ENCODE results near the gene RPRD1B.

DNA sequence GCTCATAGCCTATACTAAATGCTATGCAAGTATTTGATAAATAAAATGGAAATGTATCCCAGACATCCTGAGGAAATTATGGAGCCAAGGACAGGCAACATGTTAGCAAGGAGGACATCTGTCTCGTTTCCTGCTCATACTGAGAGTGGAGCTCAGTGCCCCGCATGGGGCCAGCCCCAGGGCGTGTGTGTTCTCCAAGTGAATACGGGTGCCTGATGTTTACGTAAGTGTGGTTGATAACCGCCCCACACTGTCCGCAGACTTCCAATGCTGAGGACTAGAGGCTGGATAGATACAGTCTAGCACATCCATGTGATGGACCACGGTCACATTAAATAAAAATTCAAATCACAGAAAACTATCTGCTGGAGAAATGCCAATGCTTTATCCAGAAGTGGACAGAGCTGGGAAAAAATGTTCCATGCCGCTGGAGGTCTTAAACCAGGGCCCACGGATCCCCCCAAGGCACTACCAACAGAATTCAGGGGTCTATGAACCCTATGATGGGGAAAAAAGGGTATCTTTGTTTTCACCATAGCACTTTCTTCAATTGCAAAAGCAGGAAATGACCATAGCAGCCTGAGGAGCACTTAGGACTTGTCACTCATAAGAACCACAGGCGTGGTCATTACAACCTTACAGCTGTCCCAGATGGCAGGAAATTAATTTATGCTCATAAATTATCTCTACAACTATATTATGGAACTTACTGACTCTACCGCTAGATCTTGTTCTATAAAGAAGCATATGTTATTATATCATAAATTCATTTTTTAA, 106.6 kb downstream of the RPRD1B start:
- TF ChIP-seq EZH2phosphoT487 (IDR thresholded peaks at IDR 0.05; ENCODE audit: borderline replicate concordance, low read length): no peak
- TF ChIP-seq, protein P1, sequence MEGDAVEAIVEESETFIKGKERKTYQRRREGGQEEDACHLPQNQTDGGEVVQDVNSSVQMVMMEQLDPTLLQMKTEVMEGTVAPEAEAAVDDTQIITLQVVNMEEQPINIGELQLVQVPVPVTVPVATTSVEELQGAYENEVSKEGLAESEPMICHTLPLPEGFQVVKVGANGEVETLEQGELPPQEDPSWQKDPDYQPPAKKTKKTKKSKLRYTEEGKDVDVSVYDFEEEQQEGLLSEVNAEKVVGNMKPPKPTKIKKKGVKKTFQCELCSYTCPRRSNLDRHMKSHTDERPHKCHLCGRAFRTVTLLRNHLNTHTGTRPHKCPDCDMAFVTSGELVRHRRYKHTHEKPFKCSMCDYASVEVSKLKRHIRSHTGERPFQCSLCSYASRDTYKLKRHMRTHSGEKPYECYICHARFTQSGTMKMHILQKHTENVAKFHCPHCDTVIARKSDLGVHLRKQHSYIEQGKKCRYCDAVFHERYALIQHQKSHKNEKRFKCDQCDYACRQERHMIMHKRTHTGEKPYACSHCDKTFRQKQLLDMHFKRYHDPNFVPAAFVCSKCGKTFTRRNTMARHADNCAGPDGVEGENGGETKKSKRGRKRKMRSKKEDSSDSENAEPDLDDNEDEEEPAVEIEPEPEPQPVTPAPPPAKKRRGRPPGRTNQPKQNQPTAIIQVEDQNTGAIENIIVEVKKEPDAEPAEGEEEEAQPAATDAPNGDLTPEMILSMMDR (conservative IDR thresholded peaks at IDR 0.05; ENCODE audit: low read depth, low read length): no peak
